H9 (cell line): ENCODE measurements around the gene FGFR4. TPM values are rescaled to one million over a fixed set of nuclear protein-coding genes. Genes with fewer than 3 reads are reported as not detected.

Experiments
- DNase-seq: peaks from one replicate; pipeline ENCODE4 v3.0.0-alpha.2; 2017
- H2AFZ ChIP-seq: one replicate; pipeline ENCODE4 v1.6.1; 2013; ENCODE audit warnings: mild to moderate bottlenecking, low read length, control low read depth, moderate library complexity
- H2AK5ac ChIP-seq: 2 replicates; pipeline ENCODE4 v1.6.1; 2013; ENCODE audit warnings: low read length, control low read depth, mixed read lengths; ENCODE audit not compliant: insufficient read length
- H2BK120ac ChIP-seq: one replicate; pipeline ENCODE4 v1.6.1; 2013; ENCODE audit warnings: low read depth, mild to moderate bottlenecking, low read length, control low read depth, inconsistent platforms; ENCODE audit not compliant: poor library complexity, severe bottlenecking
- H2BK12ac ChIP-seq: 2 replicates; pipeline ENCODE4 v1.6.1; 2013; ENCODE audit warnings: low read length, control low read depth, mixed read lengths, low read depth; ENCODE audit not compliant: insufficient read length
- H2BK15ac ChIP-seq: 2 replicates; pipeline ENCODE4 v1.6.1; 2013; ENCODE audit warnings: low read depth, low read length, control low read depth
- H2BK20ac ChIP-seq: one replicate; pipeline ENCODE4 v1.6.1; 2013; ENCODE audit warnings: low read depth, mild to moderate bottlenecking, low read length, control low read depth, inconsistent platforms; ENCODE audit not compliant: poor library complexity, severe bottlenecking
- H2BK5ac ChIP-seq: 2 replicates; pipeline ENCODE4 v1.6.1; 2013; ENCODE audit warnings: low read length, control low read depth, mixed read lengths; ENCODE audit not compliant: insufficient read length
- H3K14ac ChIP-seq: 2 replicates; pipeline ENCODE4 v1.6.1; 2013; ENCODE audit warnings: low read length, control low read depth; ENCODE audit not compliant: insufficient read depth
- H3K18ac ChIP-seq: 2 replicates; pipeline ENCODE4 v1.6.1; 2013; ENCODE audit warnings: low read depth, mild to moderate bottlenecking, mixed read lengths, low read length, control low read depth; ENCODE audit not compliant: insufficient read length
- H3K23ac ChIP-seq: 2 replicates; pipeline ENCODE4 v1.6.1; 2013; ENCODE audit warnings: low read length, control low read depth, mixed read lengths, low read depth; ENCODE audit not compliant: insufficient read length
- H3K23me2 ChIP-seq: 2 replicates; pipeline ENCODE4 v1.6.1; 2013; ENCODE audit warnings: low read depth, mild to moderate bottlenecking, mixed read lengths, low read length, control low read depth; ENCODE audit not compliant: insufficient read length, poor library complexity, severe bottlenecking
- H3K27ac ChIP-seq: 2 replicates; pipeline ENCODE4 v1.5.1; 2013; ENCODE audit warnings: low read length, control low read depth, mixed read lengths, low read depth; ENCODE audit not compliant: insufficient read length
- H3K27me3 ChIP-seq: 2 replicates; pipeline ENCODE4 v1.6.1; 2013; ENCODE audit warnings: low read length, control low read depth, inconsistent platforms; ENCODE audit not compliant: insufficient read depth
- H3K4ac ChIP-seq: 2 replicates; pipeline ENCODE4 v1.6.1; 2013; ENCODE audit warnings: low read depth, mild to moderate bottlenecking, control low read depth, inconsistent platforms, low read length, moderate library complexity
- H3K4me1 ChIP-seq: 2 replicates; pipeline ENCODE4 v1.6.1; 2013; ENCODE audit warnings: low read length, control low read depth, inconsistent platforms; ENCODE audit not compliant: insufficient read depth
- H3K4me2 ChIP-seq: 2 replicates; pipeline ENCODE4 v1.6.1; 2013; ENCODE audit warnings: low read length, control low read depth, mixed read lengths; ENCODE audit not compliant: insufficient read length, insufficient read depth
- H3K56ac ChIP-seq: 2 replicates; pipeline ENCODE4 v1.6.1; 2013; ENCODE audit warnings: low read depth, mild to moderate bottlenecking, mixed read lengths, low read length, control low read depth; ENCODE audit not compliant: insufficient read length
- H3K79me1 ChIP-seq: 2 replicates; pipeline ENCODE4 v1.6.1; 2013; ENCODE audit warnings: low read depth, mild to moderate bottlenecking, moderate library complexity, low read length, control low read depth, inconsistent platforms; ENCODE audit not compliant: insufficient read depth, poor library complexity, severe bottlenecking
- H3K79me2 ChIP-seq: 2 replicates; pipeline ENCODE4 v1.6.1; 2013; ENCODE audit warnings: low read length, control low read depth, inconsistent platforms; ENCODE audit not compliant: insufficient read depth
- H3K9ac ChIP-seq: 2 replicates; pipeline ENCODE4 v1.6.1; 2013; ENCODE audit warnings: low read length, control low read depth, mixed read lengths; ENCODE audit not compliant: insufficient read length; ENCODE audit errors: extremely low read depth
- H3K9me3 ChIP-seq: one replicate; pipeline ENCODE4 v1.6.1; 2013; ENCODE audit warnings: low read depth, low read length, inconsistent platforms; ENCODE audit not compliant: control insufficient read depth
- H3T11ph ChIP-seq: one replicate; pipeline ENCODE4 v1.6.1; 2013; ENCODE audit warnings: mild to moderate bottlenecking, low read length, control low read depth, inconsistent platforms
- H4K20me1 ChIP-seq: one replicate; pipeline ENCODE4 v1.6.1; 2013; ENCODE audit not compliant: control insufficient read depth, insufficient read length, insufficient read depth
- H4K5ac ChIP-seq: 2 replicates; pipeline ENCODE4 v1.6.1; 2013; ENCODE audit warnings: low read depth, mild to moderate bottlenecking, mixed read lengths, low read length, control low read depth; ENCODE audit not compliant: insufficient read length
- H4K8ac ChIP-seq: replicated peaks from 2 replicates; pipeline ENCODE4 v1.6.1; 2013; ENCODE audit warnings: low read length, control low read depth, mixed read lengths, low read depth; ENCODE audit not compliant: insufficient read length
- H4K91ac ChIP-seq: 2 replicates; pipeline ENCODE4 v1.6.1; 2013; ENCODE audit warnings: low read depth, mild to moderate bottlenecking, moderate library complexity, mixed read lengths, low read length, control low read depth; ENCODE audit not compliant: insufficient read length
- H3K27ac Mint-ChIP-seq, 3 experiments: 2 replicates in 2 of 3; 3 replicates in 1 of 3; pipeline ENCODE4 v1.8.0; 2020 to 2021; ENCODE audit warnings: mixed read lengths in 3 of 3, mild to moderate bottlenecking in 1 of 3, moderate library complexity in 1 of 3
- H3K27me3 Mint-ChIP-seq: 2 replicates; pipeline ENCODE4 v1.8.0; 2021; ENCODE audit warnings: low read depth, mild to moderate bottlenecking, moderate library complexity, mixed read lengths
- H3K36me3 Mint-ChIP-seq, 3 experiments: 2 replicates in 2 of 3; 3 replicates in 1 of 3; pipeline ENCODE4 v1.8.0; 2020 to 2021; ENCODE audit warnings: low read depth in 3 of 3, mixed read lengths in 3 of 3; ENCODE audit not compliant: insufficient read depth in 1 of 3
- H3K4me1 Mint-ChIP-seq, 2 experiments: 2 replicates each; pipeline ENCODE4 v1.8.0; 2020; ENCODE audit warnings: mixed read lengths in 2 of 2
- H3K4me3 Mint-ChIP-seq, 2 experiments: 2 replicates in 1 of 2; 3 replicates in 1 of 2; pipeline ENCODE4 v1.8.0; 2020 to 2021; ENCODE audit warnings: mild to moderate bottlenecking in 2 of 2, mixed read lengths in 2 of 2, moderate library complexity in 1 of 2
- H3K9me3 Mint-ChIP-seq, 2 experiments: 2 replicates in 1 of 2; 3 replicates in 1 of 2; pipeline ENCODE4 v1.8.0; 2020; ENCODE audit warnings: mild to moderate bottlenecking in 2 of 2, mixed read lengths in 2 of 2, moderate library complexity in 1 of 2
- CTCF ChIP-seq: fragments of 200-600 bp; sonication (generic); conservative IDR thresholded peaks from 3 replicates; pipeline ENCODE4 v1.8.0; 2021; ENCODE audit warnings: antibody characterized with exemption, mild to moderate bottlenecking
- WGBS: extraction: QIAGEN DNeasy Blood & Tissue Kit; methylation state at CpG from one replicate; pipeline ENCODE4 v1.1.7; 2013; ENCODE audit warnings: missing lambda C conversion rate, low lambda C conversion rate, mixed read lengths; ENCODE audit not compliant: insufficient read length; ENCODE audit errors: extremely low coverage; 5-methylcytosine and 5-hydroxymethylcytosine counted together
- total RNA-seq: library from RNA; stranded (reverse); gene quantifications from 2 replicates; pipeline ENCODE4 v1.2.1, GENCODE V29; 2021

FGFR4 gene
- total RNA-seq, 1 experiment from 2014 or later: 52.8 TPM

- Histone ChIP-seq H3K9me3 (no peaks in the 10 kb centered on the region), H2AK5ac (no peak overlapping the region), H2BK15ac (no peak overlapping the region), H3K4ac (no peak overlapping the region), H3K27me3 (no peaks in the 10 kb centered on the region), H3K27ac (no peak overlapping the region), H2BK20ac (no peak overlapping the region), H2BK5ac (no peak overlapping the region), H3K4me1 (peaks cover 5% of the 10 kb centered on the region), H4K20me1 (no peaks in the 10 kb centered on the region), H3K23me2 (no peaks in the 10 kb centered on the region), H3K79me2 (peaks cover 4% of the 10 kb centered on the region; the same call in 1 of the 2 replicates), H3K79me1 (no peaks in the 10 kb centered on the region), H3K56ac (no peak overlapping the region), H4K91ac (no peak overlapping the region), H3K9ac (no peak overlapping the region), H3T11ph (no peak overlapping the region), H3K23ac (no peak overlapping the region), H2AFZ (no peak overlapping the region), H3K18ac (no peak overlapping the region), H3K4me2 (no peak overlapping the region), H2BK12ac (no peak overlapping the region), H4K5ac (no peak overlapping the region), H4K8ac (no peak overlapping the region), H3K14ac (no peak overlapping the region), H2BK120ac (no peak overlapping the region)
- TF ChIP-seq CTCF: no peak
- peak overlapping the region in 1 of 3 experiments; percentile 77; a peak in 1 of 7 replicates for H3K27ac Mint-ChIP-seq
- no peaks in the 10 kb centered on the region; a peak in 1 of 5 replicates for H3K9me3 Mint-ChIP-seq
- WGBS: no CpG with 5 or more reads among the region's 13 CpGs
- H3K27me3 Mint-ChIP-seq: no peaks in the 10 kb centered on the region; the same call in 1 of the 2 replicates
- no peak for DNase-seq
- peaks cover 17 to 22% of the 10 kb centered on the region in 2 experiments for H3K4me1 Mint-ChIP-seq
- no peak overlapping the region for H3K4me3 Mint-ChIP-seq
- peaks cover 29 to 56% (median 50%) of the 10 kb centered on the region in 3 experiments; a peak in 6 of 7 replicates for H3K36me3 Mint-ChIP-seq
Observed at GRCh38 chr5:177090813-177091212, 4.1 kb downstream of the FGFR4 start.
